Stimulated activated memory B cell treated with anti-CD40 and anti-IgM and Interleukin-4, amounts not matched to agents 10 μg/mL and 1 μg/mL and 100 μg/mL, for 72 hours (primary cell): ENCODE data around the gene PSMD8.
"Not testable (repeated sequence)": the region's sequence is repeated elsewhere in the genome, so short reads cannot be mapped to it uniquely, and the experiment has no call there.

Experiments
- ATAC-seq: fragments of 150-1000 bp; cut with Tn5 transposase; 2 replicates; pipeline ENCODE4 v1.10.0; 2021
- H3K27ac Mint-ChIP-seq: one replicate; pipeline ENCODE4 v1.8.0; 2022; ENCODE audit warnings: mild to moderate bottlenecking, mixed read lengths
- H3K27me3 Mint-ChIP-seq: one replicate; pipeline ENCODE4 v1.8.0; 2022; ENCODE audit warnings: mixed read lengths
- H3K36me3 Mint-ChIP-seq: one replicate; pipeline ENCODE4 v1.8.0; 2022; ENCODE audit warnings: mixed read lengths
- H3K4me1 Mint-ChIP-seq: one replicate; pipeline ENCODE4 v1.8.0; 2022; ENCODE audit warnings: mixed read lengths
- H3K4me3 Mint-ChIP-seq: one replicate; pipeline ENCODE4 v1.8.0; 2022; ENCODE audit warnings: mild to moderate bottlenecking, moderate library complexity, mixed read lengths
- H3K9me3 Mint-ChIP-seq: one replicate; pipeline ENCODE4 v1.8.0; 2022; ENCODE audit warnings: mixed read lengths

Gene PSMD8

GRCh38 chr19:38355728-38356725 is 18.3 kb upstream of the PSMD8 start:
- no peaks in the 10 kb centered on the region for H3K9me3 Mint-ChIP-seq
- H3K27ac Mint-ChIP-seq, result no peak overlapping the region
- H3K36me3 Mint-ChIP-seq, result no peaks in the 10 kb centered on the region
- ATAC-seq, result no peak
- peaks cover 5% of the 10 kb centered on the region for H3K4me1 Mint-ChIP-seq
- peaks cover 46% of the 10 kb centered on the region for H3K27me3 Mint-ChIP-seq
- no peak overlapping the region for H3K4me3 Mint-ChIP-seq

- no peak for ATAC-seq
- Mint-ChIP-seq H3K27me3 (peaks cover 40% of the 10 kb centered on the region), H3K9me3 (no peaks in the 10 kb centered on the region), H3K36me3 (no peaks in the 10 kb centered on the region), H3K4me1 (peaks cover 24% of the 10 kb centered on the region), H3K4me3 (no peak overlapping the region), H3K27ac (no peak overlapping the region)
Measured at GRCh38 chr19:38358071-38358470, 16.3 kb upstream of the PSMD8 start.

GRCh38 chr19:38359242-38360021 is 14.9 kb upstream of the PSMD8 start:
- ATAC-seq, result no peak
- H3K4me3 Mint-ChIP-seq, result no peak overlapping the region
- no peak overlapping the region for H3K27ac Mint-ChIP-seq
- H3K4me1 Mint-ChIP-seq, result peaks cover 24% of the 10 kb centered on the region
- no peaks in the 10 kb centered on the region for H3K36me3 Mint-ChIP-seq
- peaks cover 38% of the 10 kb centered on the region for H3K27me3 Mint-ChIP-seq
- no peaks in the 10 kb centered on the region for H3K9me3 Mint-ChIP-seq

GRCh38 chr19:38360351-38360750 is 14.0 kb upstream of the PSMD8 start:
- Mint-ChIP-seq H3K9me3 (no peaks in the 10 kb centered on the region), H3K4me3 (peak overlapping the region; percentile 86), H3K4me1 (peaks cover 24% of the 10 kb centered on the region), H3K36me3 (no peaks in the 10 kb centered on the region), H3K27ac (no peak overlapping the region), H3K27me3 (peaks cover 38% of the 10 kb centered on the region)
- ATAC-seq, result no peak

GRCh38 chr19:38360839-38361631 is 13.3 kb upstream of the PSMD8 start:
- H3K36me3 Mint-ChIP-seq, result no peaks in the 10 kb centered on the region
- peaks cover 24% of the 10 kb centered on the region for H3K4me1 Mint-ChIP-seq
- H3K9me3 Mint-ChIP-seq, result no peaks in the 10 kb centered on the region
- no peak overlapping the region for H3K27ac Mint-ChIP-seq
- ATAC-seq, result no peak
- peak overlapping the region; percentile 86 for H3K4me3 Mint-ChIP-seq
- peaks cover 34% of the 10 kb centered on the region for H3K27me3 Mint-ChIP-seq

- no peak overlapping the region for H3K27ac Mint-ChIP-seq
- peaks cover 24% of the 10 kb centered on the region for H3K4me1 Mint-ChIP-seq
- peak overlapping the region; percentile 86 for H3K4me3 Mint-ChIP-seq
- H3K36me3 Mint-ChIP-seq, result no peaks in the 10 kb centered on the region
- peak; percentile 85 for ATAC-seq
- H3K27me3 Mint-ChIP-seq, result peaks cover 34% of the 10 kb centered on the region
- H3K9me3 Mint-ChIP-seq, result no peaks in the 10 kb centered on the region
Measured at GRCh38 chr19:38361633-38362075, 12.7 kb upstream of the PSMD8 start.

- H3K4me1 Mint-ChIP-seq, result peaks cover 24% of the 10 kb centered on the region
- peak overlapping the region; percentile 86 for H3K4me3 Mint-ChIP-seq
- no peaks in the 10 kb centered on the region for H3K9me3 Mint-ChIP-seq
- peak; percentile 81 for ATAC-seq
- peaks cover 38% of the 10 kb centered on the region for H3K27me3 Mint-ChIP-seq
- no peak overlapping the region for H3K27ac Mint-ChIP-seq
- H3K36me3 Mint-ChIP-seq, result no peaks in the 10 kb centered on the region
Measured at GRCh38 chr19:38362076-38362945, 12.1 kb upstream of the PSMD8 start.

- ATAC-seq, H3K27ac Mint-ChIP-seq, H3K36me3 Mint-ChIP-seq, H3K9me3 Mint-ChIP-seq: not testable (repeated sequence)
- Mint-ChIP-seq H3K4me3 (peak overlapping the region; percentile 25), H3K4me1 (peaks cover 24% of the 10 kb centered on the region), H3K27me3 (peaks cover 46% of the 10 kb centered on the region)
Measured at GRCh38 chr19:38362946-38363688, 11.3 kb upstream of the PSMD8 start.

GRCh38 chr19:38367041-38367440 is 7.3 kb upstream of the PSMD8 start:
- H3K4me1 Mint-ChIP-seq, result peaks cover 9% of the 10 kb centered on the region
- no peaks in the 10 kb centered on the region for H3K36me3 Mint-ChIP-seq
- no peak overlapping the region for H3K27ac Mint-ChIP-seq
- H3K9me3 Mint-ChIP-seq, result no peaks in the 10 kb centered on the region
- H3K27me3 Mint-ChIP-seq, result peaks cover 27% of the 10 kb centered on the region
- ATAC-seq, result no peak
- H3K4me3 Mint-ChIP-seq, result no peak overlapping the region

GRCh38 chr19:38369584-38369983 is 4.8 kb upstream of the PSMD8 start:
- ATAC-seq, result no peak
- H3K27ac Mint-ChIP-seq, result no peak overlapping the region
- peaks cover 27% of the 10 kb centered on the region for H3K27me3 Mint-ChIP-seq
- peaks cover under 1% of the 10 kb centered on the region for H3K4me1 Mint-ChIP-seq
- H3K9me3 Mint-ChIP-seq, result no peaks in the 10 kb centered on the region
- peaks cover under 1% of the 10 kb centered on the region for H3K36me3 Mint-ChIP-seq
- H3K4me3 Mint-ChIP-seq, result no peak overlapping the region

- Mint-ChIP-seq H3K27me3 (peaks cover 27% of the 10 kb centered on the region), H3K27ac (no peak overlapping the region), H3K4me1 (peaks cover 8% of the 10 kb centered on the region), H3K9me3 (no peaks in the 10 kb centered on the region), H3K36me3 (peaks cover 7% of the 10 kb centered on the region), H3K4me3 (no peak overlapping the region)
- no peak for ATAC-seq
Measured at GRCh38 chr19:38370299-38370698, 4.1 kb upstream of the PSMD8 start.

GRCh38 chr19:38371081-38371480 is 3.3 kb upstream of the PSMD8 start:
- no peak for ATAC-seq
- Mint-ChIP-seq H3K36me3 (peaks cover 10% of the 10 kb centered on the region), H3K27me3 (peaks cover 25% of the 10 kb centered on the region), H3K4me3 (no peak overlapping the region), H3K9me3 (no peaks in the 10 kb centered on the region), H3K4me1 (peaks cover 15% of the 10 kb centered on the region), H3K27ac (no peak overlapping the region)

GRCh38 chr19:38373907-38374331 is 452 bp upstream of the PSMD8 start:
- peaks cover 20% of the 10 kb centered on the region for H3K36me3 Mint-ChIP-seq
- peak overlapping the region; percentile 96 for H3K27ac Mint-ChIP-seq
- ATAC-seq, result no peak
- H3K9me3 Mint-ChIP-seq, result no peaks in the 10 kb centered on the region
- no peaks in the 10 kb centered on the region for H3K27me3 Mint-ChIP-seq
- peaks cover 25% of the 10 kb centered on the region for H3K4me1 Mint-ChIP-seq
- H3K4me3 Mint-ChIP-seq, result peak overlapping the region; percentile 94
